BJ (cell line): ENCODE data around the gene PDGFC. TPM values are rescaled to one million over a fixed set of nuclear protein-coding genes. Genes with fewer than 3 reads are reported as not detected.

ENCODE experiments used
- CTCF ChIA-PET: fragments of 350-600 bp; formaldehyde crosslinking; extraction: SDS; loops from one replicate; lab custom pipeline; 2021; ENCODE audit warnings: antibody characterized with exemption, inconsistent platforms; lab: Yijun Ruan, JAX
- POLR2A ChIA-PET: fragments of 300-600 bp; sonication (Branson Sonifier 250); formaldehyde crosslinking; extraction: SDS; loops from one replicate; lab custom pipeline; 2021; ENCODE audit warnings: antibody characterized with exemption; lab: Charles Lee
- DNase-seq: peaks from one replicate; pipeline ENCODE4 v3.0.0-alpha.2; 2011; ENCODE audit warnings: low read depth
- H3K27me3 ChIP-seq: 2 replicates; pipeline ENCODE4 v1.6.0; 2011; ENCODE audit warnings: low read length; ENCODE audit not compliant: control insufficient read depth, insufficient read depth
- H3K36me3 ChIP-seq: 2 replicates; pipeline ENCODE4 v1.5.1; 2011; ENCODE audit warnings: low read length; ENCODE audit not compliant: control insufficient read depth, insufficient read depth
- H3K4me3 ChIP-seq: 2 replicates; pipeline ENCODE4 v1.5.1; 2011; ENCODE audit warnings: low read depth, mild to moderate bottlenecking, control low read depth, low read length
- CTCF ChIP-seq: IDR thresholded peaks from 2 replicates; pipeline ENCODE4 v1.5.1; 2011; ENCODE audit warnings: low read depth, mild to moderate bottlenecking, control low read depth, inconsistent platforms, low read length, moderate library complexity; ENCODE audit not compliant: insufficient read depth
- polyA plus RNA-seq: library from polyadenylated mRNA; depleted of rRNA; stranded (reverse); fragments of >200 nt; gene quantifications from 2 replicates; pipeline ENCODE4 v1.2.3, GENCODE V29; 2011

PDGFC gene
- polyA plus RNA-seq, 1 experiment: 22.4 TPM

- no peak overlapping the region for H3K4me3 ChIP-seq
- H3K27me3 ChIP-seq: no peaks in the 10 kb centered on the region
- H3K36me3 ChIP-seq: no peaks in the 10 kb centered on the region
- CTCF ChIA-PET: no interaction called here
- POLR2A ChIA-PET: no interaction called here
- no peak for DNase-seq
- TF ChIP-seq CTCF: no peak
These were observed 106.1 kb downstream of the PDGFC start for GRCh38 chr4:156865451-156865850.

DNA sequence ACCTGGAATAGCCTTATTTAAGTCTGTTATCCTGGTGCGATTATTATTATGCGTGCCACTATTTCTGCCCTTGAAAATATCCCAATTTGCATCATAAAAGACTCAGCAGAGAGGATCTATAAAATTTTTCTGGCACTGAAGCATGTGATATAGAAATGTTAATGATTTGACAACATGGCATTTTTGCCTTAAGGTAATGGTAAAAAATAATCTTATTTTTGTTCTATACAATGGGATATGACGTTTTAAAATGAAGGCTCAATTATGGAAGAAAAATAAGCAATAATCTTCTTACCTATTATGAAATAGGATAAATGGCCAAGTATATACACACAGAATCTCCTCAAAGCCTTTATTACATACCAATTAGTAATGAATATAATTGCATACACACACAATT lies 113.5 kb downstream of the PDGFC start:
- no peak overlapping the region for H3K4me3 ChIP-seq
- CTCF ChIA-PET: no interaction called here
- POLR2A ChIA-PET: no interaction called here
- H3K36me3 ChIP-seq: no peaks in the 10 kb centered on the region
- TF ChIP-seq CTCF: no peak
- H3K27me3 ChIP-seq: no peaks in the 10 kb centered on the region
- no peak for DNase-seq

DNA sequence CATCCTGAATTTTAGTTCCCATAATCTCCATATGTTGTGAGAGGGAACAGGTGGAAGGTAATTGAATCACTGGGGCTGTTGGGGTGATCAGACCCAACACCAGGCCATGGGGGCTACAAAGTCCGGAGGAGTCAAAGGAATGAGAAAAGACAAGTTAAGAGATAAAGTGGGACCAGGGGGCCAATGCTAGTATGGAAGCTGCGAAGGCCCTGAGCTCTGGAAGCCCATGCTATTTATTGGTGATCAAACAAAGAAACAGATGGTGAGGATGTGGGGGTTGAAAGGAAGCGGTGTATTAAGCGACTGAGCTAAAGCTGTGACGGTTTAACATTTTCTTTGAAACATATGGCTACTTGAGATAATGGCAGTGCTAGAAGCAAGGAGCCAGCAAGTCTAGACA lies 132.8 kb downstream of the PDGFC start:
- Histone ChIP-seq H3K4me3 (no peak overlapping the region), H3K36me3 (peaks cover 2% of the 10 kb centered on the region), H3K27me3 (no peaks in the 10 kb centered on the region)
- no peak for TF ChIP-seq CTCF
- CTCF ChIA-PET: interaction anchor here (0.9 kb wide), 1 partner anchor 86 kb away, joined by 3 read pairs; no protein-coding TSS in a partner anchor
- DNase-seq: no peak
- POLR2A ChIA-PET: no interaction called here

DNA sequence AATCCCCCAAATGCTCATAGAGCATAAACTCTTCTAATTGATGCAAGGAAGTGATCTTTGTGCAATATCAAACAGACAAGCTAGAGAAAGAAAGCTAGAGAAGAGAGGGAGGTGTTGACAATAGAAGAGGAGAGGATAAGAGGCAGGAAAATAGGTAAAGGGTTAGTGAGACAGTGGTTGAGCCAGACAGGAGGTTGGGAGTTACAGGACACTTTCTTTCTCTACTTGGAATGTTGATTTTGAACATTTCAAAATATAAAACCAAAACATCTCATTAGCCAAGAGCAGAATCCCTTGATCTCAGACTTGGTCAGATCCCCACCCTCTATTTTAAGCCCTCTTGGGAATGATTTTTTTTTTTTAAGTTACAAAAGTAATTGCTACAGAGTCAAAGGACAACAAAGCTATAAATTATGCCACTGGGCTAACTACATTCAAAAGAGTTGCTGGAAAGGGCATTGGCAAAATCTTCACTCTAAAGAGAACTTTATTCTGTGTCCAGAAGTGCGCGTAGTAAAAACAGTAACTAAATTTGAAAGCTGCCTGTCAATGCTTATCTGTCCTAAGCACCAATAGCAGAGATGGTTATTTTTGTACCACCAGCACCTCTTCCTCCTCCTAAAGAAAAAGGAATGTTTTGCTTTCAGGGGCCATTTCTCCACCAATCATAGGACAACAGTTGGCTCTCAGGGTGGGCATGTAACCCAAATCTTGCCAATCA lies 133.8 kb downstream of the PDGFC start:
- Histone ChIP-seq H3K36me3 (peaks cover 2% of the 10 kb centered on the region), H3K27me3 (no peaks in the 10 kb centered on the region), H3K4me3 (no peak overlapping the region)
- ChIA-PET CTCF (interaction anchor here (0.9 kb wide), 1 partner anchor 87 kb away, joined by 3 read pairs; no protein-coding TSS in a partner anchor), POLR2A (no interaction called here)
- no peak for TF ChIP-seq CTCF
- no peak for DNase-seq

DNA sequence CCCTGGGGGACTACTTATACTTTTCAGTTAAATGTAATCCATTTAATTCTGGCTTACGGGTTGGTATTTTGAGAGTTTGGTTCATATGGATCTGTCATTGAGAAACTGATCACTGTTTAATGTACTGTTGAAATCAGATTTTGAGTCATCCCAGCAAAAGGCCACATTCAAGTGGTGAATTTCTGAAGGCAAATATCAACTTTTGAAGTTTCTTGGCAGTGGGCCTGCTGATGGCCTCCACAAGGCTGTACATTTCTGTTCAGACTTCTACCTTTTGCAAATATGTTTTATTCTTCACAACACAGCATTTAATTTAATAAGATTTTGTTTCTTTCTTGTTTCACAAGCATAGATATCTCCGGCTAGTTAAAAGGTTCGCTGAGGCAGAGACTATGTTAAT lies 138.7 kb downstream of the PDGFC start:
- ChIA-PET POLR2A (no interaction called here), CTCF (no interaction called here)
- no peak overlapping the region for H3K4me3 ChIP-seq
- H3K36me3 ChIP-seq: no peaks in the 10 kb centered on the region
- TF ChIP-seq CTCF: no peak
- no peaks in the 10 kb centered on the region for H3K27me3 ChIP-seq
- no peak for DNase-seq
